HG02970 (cell line): ENCODE measurements around the gene RBMS2.
"Not testable (repeated sequence)": the region's sequence is repeated elsewhere in the genome, so short reads cannot be mapped to it uniquely, and the experiment has no call there.

ENCODE experiments used
- ATAC-seq: cut with Tn5 transposase; IDR thresholded peaks from one replicate; pipeline ENCODE4 v1.9.1; 2021; ENCODE audit warnings: mild to moderate bottlenecking, moderate library complexity, moderate number of reproducible peaks; ENCODE audit not compliant: unreplicated experiment, low FRiP score

Gene RBMS2

DNA sequence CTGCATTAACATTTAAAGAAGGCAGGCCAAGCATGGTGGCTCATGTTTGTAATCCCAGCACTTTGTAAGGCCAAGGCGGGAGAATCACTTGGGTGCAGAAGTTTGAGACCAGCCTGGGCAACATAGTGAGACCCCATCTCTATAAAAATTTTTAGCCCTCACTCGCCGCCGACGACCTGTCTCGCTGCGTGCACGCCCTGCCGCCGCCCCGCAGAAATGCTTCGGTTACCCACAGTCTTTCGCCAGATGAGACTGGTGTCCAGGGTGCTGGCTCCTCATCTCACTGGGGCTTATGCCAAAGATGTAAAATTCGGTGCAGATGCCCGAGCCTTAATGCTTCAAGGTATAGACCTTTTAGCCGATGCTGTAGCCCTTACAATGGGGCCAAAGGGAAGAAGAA, 10.8 kb upstream of the RBMS2 start:
- ATAC-seq: no peak

DNA sequence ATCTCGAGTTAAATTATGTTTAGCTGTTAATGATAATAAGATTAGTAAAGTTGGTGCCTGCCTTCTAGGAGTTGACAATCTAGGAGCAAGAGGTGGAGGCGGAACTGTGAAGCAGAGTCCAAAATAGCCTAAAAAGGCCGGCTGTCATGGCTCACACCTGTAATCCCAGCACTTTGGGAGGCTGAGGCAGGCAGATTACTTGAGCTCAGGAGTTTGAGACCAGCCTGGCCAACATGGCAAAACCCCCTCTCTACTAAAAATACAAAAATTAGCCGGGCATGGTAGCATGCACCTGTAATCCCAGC, 7.7 kb upstream of the RBMS2 start:
- ATAC-seq: not testable (repeated sequence)

DNA sequence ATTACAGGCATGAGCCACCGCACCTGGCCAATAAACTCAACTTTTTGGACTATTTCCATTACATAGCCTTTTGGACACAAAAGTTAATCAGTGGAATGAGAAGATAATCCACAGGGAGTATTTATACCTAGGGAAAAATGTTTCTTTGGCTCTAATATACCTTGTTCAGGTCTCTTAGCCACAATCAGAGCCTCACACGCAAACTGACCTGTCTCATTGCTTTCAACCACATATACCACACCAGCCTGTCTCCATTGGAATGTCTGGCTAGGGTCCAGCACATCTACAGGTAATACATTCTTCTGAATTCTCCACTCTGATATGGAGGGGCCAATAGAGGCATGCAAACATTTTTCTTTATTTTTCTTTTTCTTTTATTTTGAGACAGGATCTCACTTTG, 3.8 kb upstream of the RBMS2 start:
- no peak for ATAC-seq

DNA sequence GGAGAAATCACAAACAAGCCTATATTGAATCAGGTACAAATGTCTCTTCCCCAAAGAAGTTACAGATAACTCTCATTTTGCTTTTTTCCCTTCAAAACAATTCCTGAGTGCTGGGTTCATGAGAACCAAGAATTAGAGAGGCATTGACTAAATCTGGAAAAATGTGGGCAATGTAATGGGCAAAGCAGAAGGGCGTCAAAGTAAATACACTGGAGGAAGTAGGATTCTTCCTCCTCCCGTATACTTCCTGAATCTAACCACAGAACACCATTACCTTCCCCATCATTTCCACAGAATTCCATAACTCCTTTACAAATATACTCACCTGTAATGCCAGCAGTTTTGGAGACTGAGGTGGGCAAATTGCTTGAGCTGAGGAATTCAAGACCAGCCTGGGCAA, 3.0 kb upstream of the RBMS2 start:
- ATAC-seq: no peak

DNA sequence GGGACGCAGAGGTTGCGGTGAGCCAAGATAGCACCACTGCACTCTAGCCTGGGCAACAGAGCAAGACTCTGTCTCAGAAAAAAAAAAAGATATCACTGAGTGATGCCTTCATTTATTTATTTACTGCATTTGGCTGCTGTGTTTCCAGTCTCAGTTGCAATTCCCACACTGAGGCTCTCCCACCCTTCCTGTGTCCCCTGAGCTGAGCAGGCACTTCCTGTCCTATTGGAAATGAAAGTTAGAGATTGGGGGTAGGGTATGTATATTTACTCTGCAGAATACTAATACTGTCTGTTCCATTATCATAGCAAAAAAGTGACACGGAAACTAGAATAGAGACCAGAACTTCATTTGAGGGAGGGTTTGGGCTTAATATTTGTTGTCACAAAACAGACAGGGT, 1.6 kb upstream of the RBMS2 start:
- no peak for ATAC-seq

DNA sequence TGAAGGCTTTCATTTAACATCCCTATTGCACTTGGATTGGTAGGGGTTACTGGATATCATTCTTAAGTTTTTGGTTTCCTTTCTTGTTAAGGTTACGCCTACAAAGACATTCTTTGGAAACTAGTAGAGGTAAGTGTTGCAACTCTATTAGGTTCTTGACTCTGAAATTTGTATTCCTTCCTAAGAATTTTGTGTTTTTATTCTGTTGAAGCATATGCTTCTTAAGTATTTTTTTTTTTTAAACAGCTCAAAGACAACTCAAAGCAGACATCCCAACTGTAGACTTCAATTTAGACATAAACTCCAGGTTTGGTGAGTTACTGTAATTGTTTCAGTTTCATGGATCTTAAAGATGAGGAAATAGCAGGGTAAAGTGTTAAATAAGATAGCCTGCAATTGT, 1.1 kb upstream of the RBMS2 start:
- no peak for ATAC-seq

DNA sequence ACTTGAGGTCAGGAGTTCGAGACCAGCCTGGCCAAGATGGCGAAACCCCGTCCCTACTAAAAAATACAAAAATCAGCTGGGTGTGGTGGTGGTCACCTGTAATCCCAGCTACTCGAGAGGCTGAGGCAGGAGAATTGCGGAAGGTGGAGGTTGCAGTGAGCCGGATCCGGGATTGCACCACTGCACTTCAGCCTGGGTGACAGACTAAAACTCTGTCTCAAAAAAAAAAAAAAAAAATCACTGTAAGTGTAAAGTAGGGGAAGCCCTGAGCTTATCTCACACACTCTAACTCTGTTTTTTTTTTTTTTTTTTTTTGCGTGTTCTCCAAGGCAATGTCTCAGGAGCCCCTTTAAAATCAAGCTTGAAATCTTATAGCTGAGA, 421 bp upstream of the RBMS2 start:
- no peak for ATAC-seq

DNA sequence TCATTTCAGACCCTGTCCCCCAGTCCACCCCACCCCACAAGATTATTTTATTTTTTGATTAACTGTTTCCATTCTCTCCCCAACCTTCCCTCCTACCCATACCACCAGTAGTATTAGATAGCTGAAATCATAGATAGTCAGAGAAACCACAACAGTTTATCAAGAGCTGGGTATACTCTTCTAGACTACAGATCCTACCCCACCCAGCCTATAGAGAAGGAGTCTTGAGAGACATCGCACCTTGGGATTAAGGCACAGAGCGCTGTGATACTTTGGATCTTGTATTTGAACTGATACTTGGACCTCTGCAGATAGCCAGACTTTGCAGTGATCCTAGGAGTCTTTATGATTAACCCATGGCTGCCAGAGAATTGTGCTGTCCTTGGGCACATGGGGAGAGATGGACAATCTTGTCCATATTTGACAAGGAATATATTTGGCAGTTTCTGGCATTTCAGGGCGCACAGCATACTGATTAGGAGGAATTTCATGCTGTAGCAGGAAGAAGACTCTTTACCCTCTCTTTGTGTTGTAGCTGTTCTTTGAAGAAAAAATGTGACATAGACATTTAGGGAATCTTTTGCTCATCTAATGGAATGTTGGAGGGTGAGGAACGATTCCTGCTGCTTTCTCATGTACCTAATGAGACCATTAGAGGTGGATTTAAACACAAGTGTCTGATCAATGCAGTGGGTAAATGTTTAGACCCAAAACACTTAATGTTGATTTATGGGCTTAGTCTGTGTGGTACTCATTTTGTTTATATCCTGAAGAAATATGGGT, 982 bp downstream of the RBMS2 start:
- ATAC-seq: no peak

DNA sequence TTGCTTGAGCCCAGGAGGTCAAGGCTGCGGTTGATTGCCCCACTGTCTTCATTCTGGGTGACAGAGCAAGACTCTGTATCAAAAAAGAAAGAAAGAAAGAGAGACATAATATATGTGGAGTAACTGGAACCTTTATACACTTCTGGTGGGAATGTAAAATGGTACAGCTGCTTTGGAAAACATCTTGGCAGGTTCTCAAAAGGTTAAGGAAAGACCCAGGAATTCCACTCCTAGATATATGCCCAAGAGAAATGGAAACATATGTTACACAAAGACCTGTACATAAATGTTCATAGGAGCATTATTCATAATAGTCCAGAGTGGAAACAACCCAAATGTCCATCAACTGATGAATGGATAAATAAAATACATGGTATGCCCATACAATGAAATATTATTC, 7.2 kb downstream of the RBMS2 start:
- no peak for ATAC-seq

DNA sequence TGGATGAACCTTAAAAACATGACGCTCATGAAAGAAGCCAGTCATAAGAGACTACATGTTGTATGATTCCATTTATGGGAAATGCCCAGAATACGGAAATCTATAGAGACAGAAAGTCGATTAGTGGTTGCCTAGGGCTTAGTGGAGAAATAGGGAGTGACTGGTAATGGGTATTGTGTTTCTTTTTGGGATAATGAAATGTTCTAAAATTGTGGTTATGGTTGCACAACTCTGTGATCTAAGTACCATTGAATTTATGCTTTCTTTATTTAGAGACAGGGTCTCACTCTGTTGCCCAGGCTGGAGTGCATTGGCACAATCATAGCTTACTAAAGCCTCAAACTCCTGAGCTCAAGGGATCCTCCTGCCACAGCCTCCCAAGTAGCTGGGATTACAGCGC, 8.0 kb downstream of the RBMS2 start:
- ATAC-seq: no peak

DNA sequence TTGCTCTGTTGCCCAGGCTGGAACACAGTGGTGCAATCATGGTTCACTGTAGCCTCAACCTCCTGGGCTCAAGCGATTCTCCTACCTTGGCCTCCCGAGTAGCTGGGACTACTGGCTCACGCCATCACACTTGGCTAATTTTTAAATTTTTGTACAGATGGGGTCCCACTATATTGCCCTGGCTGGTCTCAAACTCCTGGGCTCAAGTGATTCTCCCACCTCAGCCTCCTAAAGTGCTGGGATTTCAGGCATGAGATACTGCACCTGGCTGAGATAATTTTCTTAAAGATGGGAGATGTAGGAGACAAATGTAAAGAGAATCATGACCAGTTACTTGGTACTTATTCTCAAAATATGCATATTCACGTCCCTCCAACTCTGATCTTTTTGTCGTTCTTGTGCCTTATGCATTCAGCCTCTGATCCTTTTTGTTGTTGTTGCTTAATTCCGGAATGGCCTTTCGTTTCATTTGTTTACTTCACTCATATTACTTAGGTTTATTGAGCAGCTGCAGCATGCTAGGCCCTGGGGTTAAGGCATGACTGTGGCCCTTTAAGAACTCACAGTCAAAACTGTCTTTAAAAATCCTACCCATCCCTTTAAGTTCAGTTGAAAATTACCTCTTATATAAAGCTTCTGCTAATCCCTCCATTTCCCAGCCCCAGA, 8.9 kb downstream of the RBMS2 start:
- no peak for ATAC-seq

DNA sequence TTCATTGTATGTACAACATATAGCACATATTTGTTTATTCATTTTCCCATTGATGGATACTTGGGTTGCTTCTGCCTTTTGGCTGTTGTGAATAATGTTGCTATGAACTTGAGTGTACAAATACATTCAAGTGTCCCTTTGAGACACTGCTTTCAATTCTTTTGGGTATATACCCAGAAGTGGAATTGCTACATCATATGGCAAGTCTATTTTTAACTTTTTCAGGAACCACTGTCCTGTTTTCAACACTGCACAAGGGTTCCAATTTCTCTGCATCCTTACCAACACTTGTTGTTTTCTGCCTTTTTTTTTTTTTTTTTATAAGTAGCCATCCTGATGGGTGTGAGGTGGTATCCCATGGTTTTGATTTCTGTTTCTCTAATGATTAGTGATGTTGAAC, 15.9 kb downstream of the RBMS2 start:
- no peak for ATAC-seq

DNA sequence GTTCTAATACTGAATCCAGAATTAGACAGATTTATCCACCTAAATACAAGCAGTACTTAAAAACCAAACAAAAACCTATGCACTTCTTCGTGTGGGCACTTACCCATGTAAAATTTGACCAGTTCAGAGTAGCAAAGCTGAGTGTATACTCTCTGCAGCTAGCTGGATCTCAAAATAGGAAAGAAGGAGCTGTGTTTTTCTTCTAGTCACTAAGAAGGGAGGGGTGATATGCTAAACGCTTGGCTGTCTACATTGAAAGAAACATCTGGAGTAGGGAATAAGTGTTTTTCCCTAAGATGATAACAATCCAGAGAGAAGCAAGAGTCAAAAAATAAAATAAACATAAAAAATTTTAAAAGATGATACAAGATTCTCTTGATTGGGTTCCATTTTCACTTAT, 20.0 kb downstream of the RBMS2 start:
- ATAC-seq: no peak

DNA sequence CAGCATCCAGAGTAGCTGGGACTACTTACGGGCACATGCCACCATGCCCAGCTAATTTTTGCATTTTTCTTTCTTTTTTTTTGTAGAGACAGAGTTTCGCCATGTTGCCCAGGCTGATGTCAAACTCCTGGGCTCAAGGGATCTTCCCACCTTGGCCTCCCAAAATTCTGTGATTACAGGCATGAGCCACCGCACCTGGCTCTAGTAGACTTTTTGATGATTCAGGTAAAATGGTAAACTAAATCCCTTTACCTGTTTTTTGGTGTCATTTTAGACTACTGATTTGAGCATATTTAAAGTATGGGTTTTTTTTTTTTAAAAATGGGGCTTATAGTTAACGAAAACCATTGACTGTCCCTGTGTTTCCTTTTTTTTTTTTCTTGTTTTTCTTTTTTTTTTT, 20.5 kb downstream of the RBMS2 start:
- no peak for ATAC-seq

DNA sequence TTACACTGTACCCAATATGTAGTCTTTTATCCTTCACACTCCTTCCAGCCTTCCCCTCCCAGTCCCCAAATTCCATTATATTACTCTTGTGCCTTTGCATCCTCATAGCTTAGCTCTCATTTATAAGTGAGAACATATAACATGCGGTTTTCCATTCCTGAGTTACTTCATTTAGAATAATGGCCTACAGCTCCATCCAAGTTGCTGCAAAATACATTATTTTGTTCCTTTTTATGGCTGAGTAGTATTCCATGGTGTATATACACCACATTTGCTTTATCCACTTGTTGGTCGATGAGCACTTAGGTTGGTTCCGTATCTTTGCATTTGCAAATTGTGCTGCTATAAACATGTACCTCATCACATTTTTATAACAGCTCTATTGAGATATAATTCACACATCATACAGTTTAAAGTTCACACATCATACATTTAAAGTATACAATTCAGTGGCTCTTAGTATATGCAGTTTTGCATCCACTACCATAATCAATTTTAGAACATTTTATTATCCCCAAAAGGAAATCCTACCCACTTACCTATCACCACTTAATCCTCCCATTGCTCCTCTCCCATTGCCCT, 23.5 kb downstream of the RBMS2 start:
- ATAC-seq: no peak

DNA sequence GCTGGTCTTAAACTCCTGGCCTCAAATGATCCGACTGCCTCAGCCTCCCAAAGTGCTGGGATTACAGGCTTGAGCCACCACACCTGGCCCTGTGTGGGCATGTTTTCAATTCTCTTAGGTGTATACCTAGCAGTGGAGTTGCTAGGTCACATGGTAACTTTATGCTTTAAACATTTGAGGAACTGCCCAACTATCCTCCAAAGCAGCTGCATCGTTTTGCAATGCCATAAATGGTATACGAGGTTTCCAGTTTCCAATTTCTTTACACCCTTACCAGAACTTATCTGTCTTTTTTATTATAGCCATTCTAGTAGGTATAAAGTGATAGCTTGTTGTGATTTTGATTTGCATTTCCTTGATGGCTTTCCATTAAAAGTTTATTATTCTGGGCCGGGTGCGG, 25.1 kb downstream of the RBMS2 start:
- no peak for ATAC-seq

DNA sequence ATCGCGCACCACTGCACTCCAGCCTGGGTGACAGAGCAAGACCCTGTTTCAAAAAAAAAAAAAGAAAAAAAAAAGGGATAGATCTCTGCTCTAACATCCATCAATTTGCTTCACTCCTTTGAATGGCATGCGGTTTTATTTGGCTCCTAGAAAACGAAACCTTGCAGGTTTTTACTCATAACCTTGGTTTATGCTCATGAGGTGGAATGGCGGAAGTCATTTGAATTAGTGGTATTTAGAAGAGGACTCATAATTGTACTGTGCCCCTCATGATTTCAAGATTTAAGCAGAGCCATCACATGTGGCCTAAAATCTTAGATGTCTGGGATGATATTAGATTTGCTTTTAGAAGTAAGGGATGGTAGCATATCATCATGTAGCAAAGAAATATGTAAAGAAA, 29.4 kb downstream of the RBMS2 start:
- no peak for ATAC-seq

DNA sequence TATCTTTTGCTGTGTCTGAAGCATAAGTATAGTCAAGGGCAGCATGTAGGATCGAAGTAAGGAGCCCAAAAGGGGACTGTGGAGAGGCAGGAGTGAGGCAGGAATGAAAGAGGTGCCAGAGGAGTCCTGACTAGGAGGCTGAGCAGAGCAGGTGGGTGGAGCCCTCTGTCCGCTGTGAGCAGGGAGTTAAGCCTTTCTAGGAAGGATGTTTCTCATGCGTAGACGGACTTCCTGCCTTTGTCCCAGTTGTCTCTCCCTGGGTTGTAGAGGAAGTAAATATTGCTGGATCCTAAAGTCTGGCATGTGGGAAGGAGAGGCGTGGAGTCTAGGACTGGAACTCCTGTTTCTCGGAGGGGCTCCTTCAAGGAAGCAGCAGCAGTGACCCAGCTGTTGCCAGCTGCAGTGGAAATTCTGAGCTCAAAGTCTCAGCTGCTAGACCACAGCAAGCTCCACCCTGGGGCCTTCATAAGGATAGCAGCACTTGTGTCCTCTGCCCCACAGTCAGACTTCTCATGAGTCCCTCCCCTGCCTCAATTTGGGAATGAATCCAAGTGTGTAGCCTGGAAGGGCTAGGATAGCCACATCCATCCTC, 44.0 kb downstream of the RBMS2 start:
- ATAC-seq: no peak

DNA sequence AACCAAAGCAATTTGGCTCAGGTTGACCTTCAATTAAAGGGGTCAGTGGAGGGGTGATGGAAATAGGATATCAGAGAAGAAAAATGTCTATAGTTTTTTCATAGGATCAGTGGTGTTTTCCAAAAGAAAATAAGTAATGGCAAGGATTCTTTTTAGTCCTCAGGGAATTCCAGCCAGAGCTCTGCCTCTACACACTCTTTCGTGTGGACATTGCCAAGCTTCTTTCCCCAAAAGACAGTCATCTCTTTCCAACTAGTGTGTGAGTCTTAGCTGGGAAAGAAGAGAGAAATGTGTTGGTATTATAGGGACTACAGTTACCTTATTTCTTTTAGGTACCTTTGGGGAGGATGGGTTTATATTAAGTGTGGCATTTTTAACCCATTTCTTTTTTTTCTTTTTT, 46.5 kb downstream of the RBMS2 start:
- no peak for ATAC-seq

DNA sequence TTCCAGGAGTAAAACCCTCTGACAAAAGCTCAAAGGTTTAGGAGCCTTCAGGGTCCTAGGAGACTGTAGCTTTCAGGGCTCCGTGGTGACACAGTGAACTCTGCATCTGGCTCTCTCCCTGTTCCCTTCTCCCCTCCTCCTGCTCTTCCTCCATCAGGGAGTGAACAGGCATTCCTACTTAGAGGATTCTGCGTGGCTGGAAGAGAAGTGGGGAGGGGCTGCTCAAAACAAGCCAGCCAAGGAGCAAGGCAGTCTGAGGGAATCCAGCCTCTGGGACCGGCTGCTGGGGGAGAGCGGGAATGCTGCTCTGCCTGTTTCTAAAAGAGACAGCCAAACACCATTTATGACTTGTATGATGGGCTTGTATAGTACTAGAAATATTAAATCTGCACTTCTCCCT, 49.5 kb downstream of the RBMS2 start:
- ATAC-seq: no peak

DNA sequence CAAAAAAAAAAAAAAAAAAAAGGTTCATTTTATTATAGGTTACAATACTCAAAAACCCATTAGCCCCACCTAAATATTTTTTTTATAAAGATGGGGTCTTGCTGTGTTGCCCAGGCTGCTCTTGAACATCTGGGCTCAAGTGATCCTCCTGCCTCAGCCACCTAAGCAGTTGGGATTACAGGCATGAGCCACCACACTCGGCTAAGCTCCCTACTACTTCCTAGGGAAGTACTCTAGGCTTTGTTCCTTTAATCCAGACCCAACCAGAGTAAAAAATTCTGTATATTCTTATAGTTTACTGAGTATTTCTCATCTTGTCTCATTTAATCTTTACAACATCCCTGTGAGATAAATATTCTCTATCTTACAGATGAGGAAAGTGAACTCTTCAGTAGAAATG, 50.7 kb downstream of the RBMS2 start:
- ATAC-seq: no peak

DNA sequence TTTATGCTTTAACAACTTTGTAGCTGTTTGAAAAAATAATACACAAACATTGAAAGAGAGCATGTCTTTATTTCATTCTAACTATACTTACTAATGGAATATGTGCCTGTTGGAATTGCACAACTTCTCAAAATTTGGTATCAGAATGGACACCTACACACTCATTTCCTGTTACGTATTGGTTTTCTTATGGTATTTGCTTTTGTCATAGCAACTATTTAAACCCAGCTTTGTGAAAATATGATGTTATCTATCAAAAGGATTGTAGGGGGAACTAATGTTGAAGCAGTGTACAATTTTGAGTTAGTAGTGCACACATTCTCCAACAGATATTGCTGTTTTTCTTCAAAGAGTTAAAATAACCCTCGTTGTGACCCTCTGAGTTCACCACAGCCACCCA, 52.6 kb downstream of the RBMS2 start:
- no peak for ATAC-seq
